H1 (cell line): ENCODE results near the gene CCDC93. TPM values are rescaled to one million over a fixed set of nuclear protein-coding genes. Genes with fewer than 3 reads are reported as not detected.

Experiments used
- CTCF ChIA-PET: fragments of 300-600 bp; sonication (Branson Sonifier 250); formaldehyde crosslinking; loops from one replicate; lab custom pipeline; 2021; ENCODE audit not compliant: partially characterized antibody; lab: Charles Lee
- POLR2A ChIA-PET: fragments of 300-600 bp; sonication (Branson Sonifier 250); formaldehyde crosslinking; loops from one replicate; lab custom pipeline; 2021; ENCODE audit warnings: inconsistent platforms; ENCODE audit not compliant: partially characterized antibody; lab: Charles Lee
- DNase-seq, 2 experiments: peaks; one replicate each; pipeline versions ENCODE4 v3.0.0 to v3.0.0-alpha.2; 2010 to 2022; ENCODE audit warnings: low spot score in 2 of 2, low read depth in 1 of 2, mixed read lengths in 1 of 2
- FAIRE-seq: peaks from 2 replicates; lab custom pipeline; 2011; peaks lifted over from hg19 to GRCh38; lab: Jason Lieb, UNC
- H2AFZ ChIP-seq: 2 replicates; pipeline ENCODE4 v1.8.1; 2012; ENCODE audit warnings: low read length, inconsistent platforms
- H2AK5ac ChIP-seq: 2 replicates; pipeline ENCODE4 v1.6.1; 2013; ENCODE audit warnings: low read depth, low read length
- H2BK120ac ChIP-seq: replicated peaks from 2 replicates; pipeline ENCODE3; 2013; ENCODE audit warnings: low read depth, low read length, inconsistent platforms
- H2BK12ac ChIP-seq: 2 replicates; pipeline ENCODE4 v1.6.1; 2013; ENCODE audit warnings: low read depth, low read length
- H2BK15ac ChIP-seq: 2 replicates; pipeline ENCODE4 v1.6.1; 2013; ENCODE audit warnings: low read length
- H2BK20ac ChIP-seq: 2 replicates; pipeline ENCODE4 v1.6.1; 2013; ENCODE audit warnings: low read length
- H2BK5ac ChIP-seq: 2 replicates; pipeline ENCODE4 v1.6.1; 2013; ENCODE audit warnings: low read depth, low read length
- H3K14ac ChIP-seq: 2 replicates; pipeline ENCODE4 v1.6.1; 2013; ENCODE audit warnings: inconsistent platforms; ENCODE audit not compliant: insufficient read length
- H3K18ac ChIP-seq: 2 replicates; pipeline ENCODE4 v1.6.1; 2013; ENCODE audit warnings: low read length; ENCODE audit errors: extremely low read depth
- H3K23ac ChIP-seq: 2 replicates; pipeline ENCODE4 v1.6.1; 2013; ENCODE audit warnings: inconsistent platforms; ENCODE audit not compliant: insufficient read length
- H3K23me2 ChIP-seq: 2 replicates; pipeline ENCODE4 v1.6.1; 2013; ENCODE audit warnings: low read depth, low read length
- H3K27ac ChIP-seq: 2 replicates; pipeline ENCODE4 v1.6.1; 2011; ENCODE audit warnings: low read depth, low read length, inconsistent platforms
- H3K27me3 ChIP-seq, 4 experiments: replicated peaks in 1 of 4; 1 replicate in 1 of 4; 2 replicates in 3 of 4; pipeline versions ENCODE4 v1.6.1 to v1.8.1; 2011 to 2013; ENCODE audit warnings: low read length in 3 of 4, mild to moderate bottlenecking in 3 of 4, inconsistent platforms in 2 of 4, mixed read lengths in 2 of 4, moderate library complexity in 1 of 4; ENCODE audit not compliant: control insufficient read depth in 3 of 4, insufficient read depth in 3 of 4; ENCODE audit errors: extremely low read depth in 1 of 4
- H3K36me3 ChIP-seq, 4 experiments: 2 replicates each; pipeline versions ENCODE4 v1.6.1 to v1.8.1; 2011 to 2013; ENCODE audit warnings: mild to moderate bottlenecking in 4 of 4, low read length in 3 of 4, moderate library complexity in 2 of 4, control low read depth in 1 of 4, inconsistent platforms in 1 of 4; ENCODE audit not compliant: insufficient read depth in 4 of 4, control insufficient read depth in 2 of 4
- H3K4ac ChIP-seq: replicated peaks from 2 replicates; pipeline ENCODE3; 2013; ENCODE audit warnings: low read length, low read depth, mixed read lengths, inconsistent platforms; ENCODE audit not compliant: insufficient read length
- H3K4me1 ChIP-seq, 4 experiments: replicated peaks in 1 of 4; 1 replicate in 1 of 4; 2 replicates in 3 of 4; pipeline versions ENCODE4 v1.6.1 to v1.8.1; 2011 to 2013; ENCODE audit warnings: low read length in 3 of 4, inconsistent platforms in 2 of 4, mixed read lengths in 1 of 4; ENCODE audit not compliant: insufficient read depth in 4 of 4, control insufficient read depth in 3 of 4
- H3K4me2 ChIP-seq, 2 experiments: 2 replicates each; pipeline versions ENCODE4 v1.6.1 to v1.8.1; 2011 to 2013; ENCODE audit warnings: low read depth in 2 of 2, low read length in 2 of 2, control low read depth in 1 of 2, inconsistent platforms in 1 of 2, mild to moderate bottlenecking in 1 of 2; ENCODE audit not compliant: insufficient read depth in 1 of 2
- H3K4me3 ChIP-seq, 4 experiments: fragments of 200-600, 300-600 bp in 1 of 4; sonication (generic), shearing (Covaris generic), sonication (Bioruptor Twin) in 1 of 4; 2 replicates each; pipeline versions ENCODE4 v1.5.1 to v1.8.1; 2011 to 2016; ENCODE audit warnings: low read length in 4 of 4, low read depth in 3 of 4, control low read depth in 2 of 4, inconsistent platforms in 2 of 4, mild to moderate bottlenecking in 2 of 4, mixed read lengths in 1 of 4, moderate library complexity in 1 of 4; ENCODE audit not compliant: insufficient read depth in 2 of 4; ENCODE audit errors: extremely low read depth in 1 of 4
- H3K56ac ChIP-seq: replicated peaks from 2 replicates; pipeline ENCODE3; 2013; ENCODE audit warnings: low read depth, mild to moderate bottlenecking, mixed read lengths, low read length, inconsistent platforms; ENCODE audit not compliant: insufficient read length
- H3K79me1 ChIP-seq: 2 replicates; pipeline ENCODE4 v1.6.1; 2013; ENCODE audit warnings: low read depth, low read length, control low read depth
- H3K79me2 ChIP-seq, 2 experiments: 2 replicates each; pipeline versions ENCODE4 v1.6.1 to v1.8.1; 2012 to 2013; ENCODE audit warnings: low read length in 2 of 2, mild to moderate bottlenecking in 2 of 2, inconsistent platforms in 1 of 2; ENCODE audit not compliant: insufficient read depth in 2 of 2, control insufficient read depth in 1 of 2
- H3K9ac ChIP-seq, 4 experiments: replicated peaks in 1 of 4; 1 replicate in 1 of 4; 2 replicates in 3 of 4; pipeline versions ENCODE4 v1.6.1 to v1.8.1; 2011 to 2013; ENCODE audit warnings: low read depth in 3 of 4, low read length in 3 of 4, control low read depth in 2 of 4, mild to moderate bottlenecking in 2 of 4, moderate library complexity in 2 of 4, inconsistent platforms in 1 of 4; ENCODE audit errors: extremely low read depth in 1 of 4
- H3K9me3 ChIP-seq, 2 experiments: 2 replicates each; pipeline versions ENCODE4 v1.6.1 to v1.8.1; 2012 to 2013; ENCODE audit warnings: mild to moderate bottlenecking in 2 of 2, moderate library complexity in 2 of 2, control low read depth in 1 of 2, inconsistent platforms in 1 of 2, low read depth in 1 of 2, low read length in 1 of 2, mixed read lengths in 1 of 2; ENCODE audit not compliant: insufficient read depth in 2 of 2
- H4K20me1 ChIP-seq, 2 experiments: replicated peaks in 1 of 2; 2 replicates each; pipeline versions ENCODE3 to v1.8.1; 2011 to 2013; ENCODE audit warnings: inconsistent platforms in 2 of 2, low read length in 2 of 2, mild to moderate bottlenecking in 1 of 2; ENCODE audit not compliant: insufficient read depth in 2 of 2, control insufficient read depth in 1 of 2
- H4K5ac ChIP-seq: 2 replicates; pipeline ENCODE4 v1.6.1; 2013; ENCODE audit warnings: low read length, low read depth, mixed read lengths, inconsistent platforms; ENCODE audit not compliant: insufficient read length
- H4K8ac ChIP-seq: 2 replicates; pipeline ENCODE4 v1.8.0; 2013; ENCODE audit warnings: mild to moderate bottlenecking, moderate library complexity, low read length, inconsistent platforms; ENCODE audit not compliant: insufficient read depth; ENCODE audit errors: extremely low read depth
- H4K91ac ChIP-seq: replicated peaks from 2 replicates; pipeline ENCODE3; 2013; ENCODE audit warnings: low read length, mixed read lengths, inconsistent platforms; ENCODE audit not compliant: insufficient read length
- CTCF ChIP-seq, 3 experiments: IDR thresholded peaks; 1 replicate in 2 of 3; 2 replicates in 1 of 3; pipeline versions ENCODE4 v1.5.1 to v1.6.1; 2011; ENCODE audit warnings: low read length in 3 of 3, mild to moderate bottlenecking in 3 of 3, inconsistent platforms in 2 of 3, low read depth in 1 of 3, moderate library complexity in 1 of 3; ENCODE audit not compliant: insufficient read depth in 1 of 3; ENCODE audit errors: control extremely low read depth in 1 of 3
- EGR1 ChIP-seq: IDR thresholded peaks from 2 replicates; pipeline ENCODE4 v1.6.1; 2011; ENCODE audit warnings: low read depth, low read length, borderline replicate concordance
- MAFK ChIP-seq: IDR thresholded peaks from 2 replicates; pipeline ENCODE4 v1.6.1; 2012; ENCODE audit warnings: low read depth, mild to moderate bottlenecking, improper control_type of control experiment, low read length
- MAX ChIP-seq: IDR thresholded peaks from 2 replicates; pipeline ENCODE4 v1.6.1; 2012; ENCODE audit warnings: inconsistent platforms
- RAD21 ChIP-seq, 2 experiments: IDR thresholded peaks in 1 of 2; conservative IDR thresholded peaks in 1 of 2; 2 replicates each; pipeline ENCODE4 v1.6.1; 2011; ENCODE audit warnings: low read depth in 2 of 2, low read length in 2 of 2, improper control_type of control experiment in 1 of 2, inconsistent platforms in 1 of 2, mild to moderate bottlenecking in 1 of 2, moderate library complexity in 1 of 2
- RXRA ChIP-seq: IDR thresholded peaks from 2 replicates; pipeline ENCODE4 v1.6.1; 2011; ENCODE audit warnings: low read depth, mild to moderate bottlenecking, low read length, moderate library complexity; ENCODE audit not compliant: insufficient read depth
- SRF ChIP-seq: IDR thresholded peaks from 2 replicates; pipeline ENCODE4 v1.6.1; 2011; ENCODE audit warnings: mild to moderate bottlenecking, low read depth, low read length, moderate library complexity
- TAF1 ChIP-seq: IDR thresholded peaks from 2 replicates; pipeline ENCODE4 v1.6.1; 2011; ENCODE audit warnings: mild to moderate bottlenecking, low read depth, low read length
- WGBS, 2 experiments: shearing (Covaris generic) in 1 of 2; methylation state at CpG; one replicate each; pipeline versions ENCODE4 v1.1.6 to v1.1.7; 2013 to 2015; ENCODE audit warnings: low lambda C conversion rate in 2 of 2, mixed read lengths in 2 of 2, inconsistent platforms in 1 of 2, low coverage in 1 of 2, missing lambda C conversion rate in 1 of 2; ENCODE audit not compliant: insufficient replicate concordance in 2 of 2, insufficient coverage in 1 of 2, insufficient read length in 1 of 2; ENCODE audit errors: extremely low coverage in 1 of 2, missing lambda C conversion rate in 1 of 2; 5-methylcytosine and 5-hydroxymethylcytosine counted together
- polyA plus RNA-seq, 7 experiments: library from polyadenylated mRNA; depleted of rRNA in 3 of 7; stranded (reverse) in 5 of 7; unstranded in 2 of 7; fragments of >200 nt in 5 of 7; fragments of 200-250 nt in 2 of 7; gene quantifications; 1 replicate in 5 of 7; 2 replicates in 1 of 7; 4 replicates in 1 of 7; pipeline versions ENCODE4 v1.2.1 to v1.2.3, GENCODE V29; 2011 to 2013; ENCODE audit warnings: missing spikeins in 2 of 7, mixed read lengths in 2 of 7
- total RNA-seq: library from RNA; stranded (reverse); fragmentation: NEBNext Ultra II Directional; extraction: Animal tissue kit (Norgen Biotek cat#: 25700); gene quantifications from 2 replicates; pipeline ENCODE4 v1.2.1, GENCODE V29; 2021

The CCDC93 gene
- total and polyA plus RNA-seq, 2 of the 8 experiments (the other 6 are each of a cell fraction or from before 2014, with no cell fraction given): 5.5 to 18.0 TPM

GRCh38 chr2:117917223-117917917 lies 96.5 kb downstream of the CCDC93 start:
- Histone ChIP-seq H3K14ac (no peak overlapping the region), H3K23ac (no peak overlapping the region), H2BK120ac (no peak overlapping the region), H3K79me1 (no peaks in the 10 kb centered on the region; the same call in 1 of the 2 replicates), H2BK5ac (no peak overlapping the region), H3K4me1 (no peaks in the 10 kb centered on the region), H2AK5ac (no peak overlapping the region), H3K23me2 (no peaks in the 10 kb centered on the region), H3K18ac (no peak overlapping the region), H3K27ac (no peak overlapping the region), H3K9me3 (no peaks in the 10 kb centered on the region), H3K4me3 (no peak overlapping the region), H3K36me3 (peaks cover 6 to 27% (median 17%) of the 10 kb centered on the region in 4 experiments; a peak in 6 of 8 replicates), H2BK12ac (no peak overlapping the region), H3K56ac (no peak overlapping the region), H3K9ac (no peak overlapping the region), H2AFZ (no peak overlapping the region), H4K5ac (no peak overlapping the region), H4K8ac (no peak overlapping the region), H3K4me2 (no peak overlapping the region), H2BK15ac (no peak overlapping the region), H3K79me2 (no peaks in the 10 kb centered on the region), H3K4ac (no peak overlapping the region), H4K91ac (no peak overlapping the region), H2BK20ac (no peak overlapping the region), H4K20me1 (peaks cover 0 to 2% of the 10 kb centered on the region in 2 experiments), H3K27me3 (no peaks in the 10 kb centered on the region)
- CTCF ChIA-PET: interaction anchor here (0.6 to 2.5 kb wide), 13 partner anchors 10 to 103 kb away, joined by 3 to 27 read pairs (median 5); partner anchors contain the start of gene DDX18
- WGBS, 2 experiments: 89% methylated on average over 19 of the region's 19 CpGs; no CpG with 5 or more reads in 1 of the 2 experiments
- no peak for DNase-seq
- POLR2A ChIA-PET: no interaction called here
- no peak for TF ChIP-seq MAX
- TF ChIP-seq SRF: no peak
- TF ChIP-seq EGR1: no peak
- no peak for TF ChIP-seq MAFK
- peak in 2 of 3 experiments; percentile 65 to 74; a peak in 3 of 4 replicates for TF ChIP-seq CTCF (IDR thresholded peaks at IDR 0.05; ENCODE audit: control extremely low read depth in 1 of 3, insufficient read depth in 1 of 3, low read depth in 1 of 3, low read length in 3 of 3)
- TF ChIP-seq RAD21 (IDR thresholded peaks at IDR 0.05 in 1 of 2, conservative IDR thresholded peaks at IDR 0.05 in 1 of 2; ENCODE audit: low read depth in 2 of 2, low read length in 2 of 2): peak; percentile 66 to 80
- no peak for TF ChIP-seq RXRA
- TF ChIP-seq TAF1: no peak
- peak; percentile 55 for FAIRE-seq
